C4-2B (cell line): ENCODE data around the gene ITPRID2.

Experiments used
- ZFX ChIP-seq: fragments of 450-650 bp; IDR thresholded peaks from 2 replicates; pipeline ENCODE4 v1.6.1; 2017
- TF ChIP-seq, protein P1 (sequence below): fragments of 450-650 bp; conservative IDR thresholded peaks from 2 replicates; pipeline ENCODE4 v1.5.1; 2017; ENCODE audit warnings: mild to moderate bottlenecking

- TF ChIP-seq, protein P1, sequence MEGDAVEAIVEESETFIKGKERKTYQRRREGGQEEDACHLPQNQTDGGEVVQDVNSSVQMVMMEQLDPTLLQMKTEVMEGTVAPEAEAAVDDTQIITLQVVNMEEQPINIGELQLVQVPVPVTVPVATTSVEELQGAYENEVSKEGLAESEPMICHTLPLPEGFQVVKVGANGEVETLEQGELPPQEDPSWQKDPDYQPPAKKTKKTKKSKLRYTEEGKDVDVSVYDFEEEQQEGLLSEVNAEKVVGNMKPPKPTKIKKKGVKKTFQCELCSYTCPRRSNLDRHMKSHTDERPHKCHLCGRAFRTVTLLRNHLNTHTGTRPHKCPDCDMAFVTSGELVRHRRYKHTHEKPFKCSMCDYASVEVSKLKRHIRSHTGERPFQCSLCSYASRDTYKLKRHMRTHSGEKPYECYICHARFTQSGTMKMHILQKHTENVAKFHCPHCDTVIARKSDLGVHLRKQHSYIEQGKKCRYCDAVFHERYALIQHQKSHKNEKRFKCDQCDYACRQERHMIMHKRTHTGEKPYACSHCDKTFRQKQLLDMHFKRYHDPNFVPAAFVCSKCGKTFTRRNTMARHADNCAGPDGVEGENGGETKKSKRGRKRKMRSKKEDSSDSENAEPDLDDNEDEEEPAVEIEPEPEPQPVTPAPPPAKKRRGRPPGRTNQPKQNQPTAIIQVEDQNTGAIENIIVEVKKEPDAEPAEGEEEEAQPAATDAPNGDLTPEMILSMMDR: no peak
- no peak for TF ChIP-seq ZFX
Observed at GRCh38 chr2:181877181-181877664, 14.3 kb upstream of the ITPRID2 start.
